ENCODE measurements around the gene CFAP77.

- TF ChIP-seq CTCF (conservative IDR thresholded peaks at IDR 0.05; ENCODE audit: low read depth, low read length) (no peak), EZH2 (IDR thresholded peaks at IDR 0.05; ENCODE audit: borderline replicate concordance, low read depth, low read length, poor library complexity, severe bottlenecking) (no peak)
These were observed 137.4 kb downstream of the CFAP77 start for GRCh38 chr9:132547436-132547835.

All from A673 (cell line).